ENCODE measurements around the gene RNF224. TPM values are rescaled to one million over a fixed set of nuclear protein-coding genes. Genes with fewer than 3 reads are reported as not detected.

Gene RNF224
- total RNA-seq, 1 experiment from 2014 or later: 0.16 TPM

- Mint-ChIP-seq H3K27me3 (ENCODE audit: insufficient read depth, unreplicated experiment) (no peaks in the 10 kb centered on the region), H3K4me3 (ENCODE audit: unreplicated experiment) (no peak overlapping the region), H3K9me3 (ENCODE audit: unreplicated experiment) (no peaks in the 10 kb centered on the region), H3K27ac (ENCODE audit: low read depth, unreplicated experiment) (no peak overlapping the region), H3K36me3 (ENCODE audit: insufficient read depth, unreplicated experiment) (peaks cover 12% of the 10 kb centered on the region), H3K4me1 (ENCODE audit: insufficient read depth, unreplicated experiment) (peaks cover 5% of the 10 kb centered on the region)
- ChIA-PET CTCF (interaction anchor here (1.2 kb wide), 1 partner anchor 12 kb away, joined by 3 read pairs; no protein-coding TSS in a partner anchor), POLR2A (interaction anchor here (0.7 to 3.8 kb wide), 4 partner anchors 8 to 27 kb away, joined by 3 to 38 read pairs (median 4); partner anchors contain the start of genes NDOR1, RNF224, SSNA1 and TMEM203)
- no peak for DNase-seq (ENCODE audit: unreplicated experiment)
- intact Hi-C loops (cut with micrococcal nuclease): no loop called here
- TF ChIP-seq, protein P1, sequence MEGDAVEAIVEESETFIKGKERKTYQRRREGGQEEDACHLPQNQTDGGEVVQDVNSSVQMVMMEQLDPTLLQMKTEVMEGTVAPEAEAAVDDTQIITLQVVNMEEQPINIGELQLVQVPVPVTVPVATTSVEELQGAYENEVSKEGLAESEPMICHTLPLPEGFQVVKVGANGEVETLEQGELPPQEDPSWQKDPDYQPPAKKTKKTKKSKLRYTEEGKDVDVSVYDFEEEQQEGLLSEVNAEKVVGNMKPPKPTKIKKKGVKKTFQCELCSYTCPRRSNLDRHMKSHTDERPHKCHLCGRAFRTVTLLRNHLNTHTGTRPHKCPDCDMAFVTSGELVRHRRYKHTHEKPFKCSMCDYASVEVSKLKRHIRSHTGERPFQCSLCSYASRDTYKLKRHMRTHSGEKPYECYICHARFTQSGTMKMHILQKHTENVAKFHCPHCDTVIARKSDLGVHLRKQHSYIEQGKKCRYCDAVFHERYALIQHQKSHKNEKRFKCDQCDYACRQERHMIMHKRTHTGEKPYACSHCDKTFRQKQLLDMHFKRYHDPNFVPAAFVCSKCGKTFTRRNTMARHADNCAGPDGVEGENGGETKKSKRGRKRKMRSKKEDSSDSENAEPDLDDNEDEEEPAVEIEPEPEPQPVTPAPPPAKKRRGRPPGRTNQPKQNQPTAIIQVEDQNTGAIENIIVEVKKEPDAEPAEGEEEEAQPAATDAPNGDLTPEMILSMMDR (IDR thresholded peaks at IDR 0.05; ENCODE audit: unreplicated experiment): no peak
- BruUV-seq (replicated peaks): TSS peak; percentile 9
Observed at GRCh38 chr9:137215196-137215986, 11.9 kb upstream of the RNF224 start.

GRCh38 chr9:137216188-137216965 is 10.9 kb upstream of the RNF224 start:
- CTCF ChIA-PET: interaction anchor here (0.6 to 1.4 kb wide), 3 partner anchors 9 to 17 kb away, joined by 3 to 6 read pairs (median 3); no protein-coding TSS in a partner anchor
- H3K36me3 Mint-ChIP-seq (ENCODE audit: insufficient read depth, unreplicated experiment): peaks cover 12% of the 10 kb centered on the region
- TF ChIP-seq, protein P1 (IDR thresholded peaks at IDR 0.05; ENCODE audit: unreplicated experiment): no peak
- POLR2A ChIA-PET: interaction anchor here (0.7 to 3.8 kb wide), 7 partner anchors 10 to 46 kb away, joined by 3 to 38 read pairs (median 5); partner anchors contain the start of genes ANAPC2, NDOR1, RNF224 and SSNA1
- no TSS peak for BruUV-seq (replicated peaks)
- H3K27ac Mint-ChIP-seq (ENCODE audit: low read depth, unreplicated experiment): no peak overlapping the region
- no peak overlapping the region for H3K4me3 Mint-ChIP-seq (ENCODE audit: unreplicated experiment)
- DNase-seq (ENCODE audit: unreplicated experiment): no peak
- intact Hi-C loops (cut with micrococcal nuclease): no loop called here
- no peaks in the 10 kb centered on the region for H3K27me3 Mint-ChIP-seq (ENCODE audit: insufficient read depth, unreplicated experiment)
- peaks cover 5% of the 10 kb centered on the region for H3K4me1 Mint-ChIP-seq (ENCODE audit: insufficient read depth, unreplicated experiment)
- H3K9me3 Mint-ChIP-seq (ENCODE audit: unreplicated experiment): no peaks in the 10 kb centered on the region

- intact Hi-C loops (cut with micrococcal nuclease): no loop called here
- H3K9me3 Mint-ChIP-seq (ENCODE audit: unreplicated experiment): no peaks in the 10 kb centered on the region
- BruUV-seq (replicated peaks): no TSS peak
- H3K36me3 Mint-ChIP-seq (ENCODE audit: insufficient read depth, unreplicated experiment): peaks cover 12% of the 10 kb centered on the region
- H3K4me1 Mint-ChIP-seq (ENCODE audit: insufficient read depth, unreplicated experiment): peaks cover 5% of the 10 kb centered on the region
- peak; percentile 74 for DNase-seq (ENCODE audit: unreplicated experiment)
- TF ChIP-seq, protein P1 (IDR thresholded peaks at IDR 0.05; ENCODE audit: unreplicated experiment): no peak
- ChIA-PET POLR2A (interaction anchor here (0.7 to 3.8 kb wide), 7 partner anchors 12 to 134 kb away, joined by 3 to 38 read pairs (median 5); partner anchors contain the start of genes ANAPC2, NDOR1, SSNA1 and TMEM203), CTCF (interaction anchor here (1.4 kb wide), 1 partner anchor 11 kb away, joined by 3 read pairs; no protein-coding TSS in a partner anchor)
- H3K27me3 Mint-ChIP-seq (ENCODE audit: insufficient read depth, unreplicated experiment): no peaks in the 10 kb centered on the region
- peak overlapping the region; percentile 60 for H3K27ac Mint-ChIP-seq (ENCODE audit: low read depth, unreplicated experiment)
- H3K4me3 Mint-ChIP-seq (ENCODE audit: unreplicated experiment): peak overlapping the region; percentile 70
Observed at GRCh38 chr9:137217276-137218211, 9.8 kb upstream of the RNF224 start.
